HG02610 (cell line): ENCODE results near the gene VSX2.

Source experiments
- ATAC-seq: cut with Tn5 transposase; IDR thresholded peaks from one replicate; pipeline ENCODE4 v1.9.1; 2021; ENCODE audit warnings: mild to moderate bottlenecking, moderate library complexity; ENCODE audit not compliant: unreplicated experiment

The VSX2 gene

GRCh38 chr14:74220991-74221390 is 18.3 kb upstream of the VSX2 start:
- ATAC-seq, result no peak

- no peak for ATAC-seq
Measured at GRCh38 chr14:74221741-74222140, 17.5 kb upstream of the VSX2 start.

GRCh38 chr14:74223016-74223415 is 16.2 kb upstream of the VSX2 start:
- ATAC-seq, result no peak

- no peak for ATAC-seq
Measured at GRCh38 chr14:74231784-74232183, 7.5 kb upstream of the VSX2 start.

GRCh38 chr14:74235017-74235416 is 4.2 kb upstream of the VSX2 start:
- no peak for ATAC-seq

GRCh38 chr14:74237441-74237840 is 1.8 kb upstream of the VSX2 start:
- no peak for ATAC-seq

- no peak for ATAC-seq
Measured at GRCh38 chr14:74239848-74240793, 872 bp downstream of the VSX2 start.

- ATAC-seq, result no peak
Measured at GRCh38 chr14:74240794-74241651, 1.8 kb downstream of the VSX2 start.

GRCh38 chr14:74241652-74242017 is 2.4 kb downstream of the VSX2 start:
- ATAC-seq, result no peak

GRCh38 chr14:74242021-74242779 is 3.0 kb downstream of the VSX2 start:
- ATAC-seq, result no peak

- no peak for ATAC-seq
Measured at GRCh38 chr14:74242780-74243042, 3.5 kb downstream of the VSX2 start.

- ATAC-seq, result no peak
Measured at GRCh38 chr14:74243051-74243450, 3.8 kb downstream of the VSX2 start.

- ATAC-seq, result no peak
Measured at GRCh38 chr14:74244115-74244514, 4.9 kb downstream of the VSX2 start.

GRCh38 chr14:74245292-74245691 is 6.0 kb downstream of the VSX2 start:
- ATAC-seq, result no peak

- ATAC-seq, result no peak
Measured at GRCh38 chr14:74246542-74246941, 7.3 kb downstream of the VSX2 start.

GRCh38 chr14:74248017-74248416 is 8.8 kb downstream of the VSX2 start:
- no peak for ATAC-seq

GRCh38 chr14:74249433-74250375 is 10.5 kb downstream of the VSX2 start:
- no peak for ATAC-seq

- ATAC-seq, result no peak
Measured at GRCh38 chr14:74255281-74255680, 16.0 kb downstream of the VSX2 start.

GRCh38 chr14:74257078-74257940 is 18.1 kb downstream of the VSX2 start:
- ATAC-seq, result peak; percentile 63
